Vagina (tissue), 2 donors: Measurements from ENCODE around the gene ACSF3.

Source experiments
- CTCF ChIP-seq, 3 experiments: fragments of 450-650 bp in 2 of 3; fragments of 200-600 bp in 1 of 3; sonication (generic) in 1 of 3; IDR thresholded peaks; one replicate each; pipeline ENCODE4 v1.5.1; 2017 to 2019; ENCODE audit warnings: antibody characterized with exemption in 3 of 3, mild to moderate bottlenecking in 2 of 3, moderate library complexity in 2 of 3
- POLR2A ChIP-seq, 2 donors: fragments of 450-650 bp; IDR thresholded peaks; one replicate each; pipeline ENCODE4 v1.6.1; 2017; ENCODE audit warnings: antibody characterized with exemption in 2 of 2, mild to moderate bottlenecking in 2 of 2, moderate library complexity in 2 of 2
- POLR2AphosphoS5 ChIP-seq, 2 donors: sonication (generic); formaldehyde crosslinking; IDR thresholded peaks; one replicate each; pipeline ENCODE4 v1.9.0; 2017; ENCODE audit warnings: antibody characterized with exemption in 2 of 2, mild to moderate bottlenecking in 2 of 2, low read depth in 1 of 2; ENCODE audit not compliant: insufficient read depth in 1 of 2

- TF ChIP-seq CTCF (IDR thresholded peaks at IDR 0.05) (no peak), POLR2A (IDR thresholded peaks at IDR 0.05) (no peak), POLR2AphosphoS5 (IDR thresholded peaks at IDR 0.05; ENCODE audit: insufficient read depth in 1 of 2, low read depth in 1 of 2) (no peak)
These were observed 1.6 kb upstream of the ACSF3 start for GRCh38 chr16:89092013-89092412.
